Spinal cord (tissue), 10 donors: ENCODE data around the gene GRAMD2B. TPM values are rescaled to one million over a fixed set of nuclear protein-coding genes. Genes with fewer than 3 reads are reported as not detected.
"Not testable (repeated sequence)": the region's sequence is repeated elsewhere in the genome, so short reads cannot be mapped to it uniquely, and the experiment has no call there.

Experiments used
- DNase-seq, 6 donors: peaks; one replicate each; pipeline versions ENCODE4 v3.0.0 to v3.0.0-alpha.2; 2013 to 2015; ENCODE audit warnings: low spot score in 6 of 6, low read depth in 4 of 6
- H3K27ac ChIP-seq: one replicate; pipeline ENCODE4 v1.5.1; 2013; ENCODE audit warnings: low read depth, low read length, control low read depth
- H3K27me3 ChIP-seq: one replicate; pipeline ENCODE4 v1.6.1; 2013; ENCODE audit warnings: low read length; ENCODE audit not compliant: control insufficient read depth, insufficient read depth
- H3K36me3 ChIP-seq: one replicate; pipeline ENCODE4 v1.6.1; 2013; ENCODE audit warnings: low read length; ENCODE audit not compliant: control insufficient read depth, insufficient read depth
- H3K4me1 ChIP-seq: one replicate; pipeline ENCODE4 v1.6.1; 2013; ENCODE audit warnings: low read length; ENCODE audit not compliant: control insufficient read depth, insufficient read depth
- H3K4me3 ChIP-seq: one replicate; pipeline ENCODE4 v1.5.1; 2013; ENCODE audit warnings: low read depth, low read length, control low read depth
- H3K9me3 ChIP-seq: one replicate; pipeline ENCODE4 v1.6.1; 2013; ENCODE audit warnings: low read length; ENCODE audit not compliant: control insufficient read depth, insufficient read depth
- whole genome bisulfite sequencing: methylation state at CpG from one replicate; pipeline ENCODE4 v1.1.5; 2013; ENCODE audit warnings: missing lambda C conversion rate; ENCODE audit not compliant: insufficient coverage; 5-methylcytosine and 5-hydroxymethylcytosine counted together
- polyA plus RNA-seq, 2 donors: library from polyadenylated mRNA; unstranded; fragments of 120-200 nt; gene quantifications; one replicate each; pipeline ENCODE4 v1.2.1, GENCODE V29; 2013; ENCODE audit not compliant: insufficient read length in 2 of 2
- total RNA-seq, 2 donors: library from RNA; depleted of rRNA in 1 of 2; stranded (reverse); fragments of 120-200 nt in 1 of 2; fragments of >200 nt in 1 of 2; gene quantifications; one replicate each; pipeline versions ENCODE4 v1.2.3 to v1.2.4, GENCODE V29; 2013 to 2014
- donor health status: healthy.

Gene GRAMD2B
- total and polyA plus RNA-seq, 4 donors = 39.6 to 65.2 (median 50.4) TPM

DNA sequence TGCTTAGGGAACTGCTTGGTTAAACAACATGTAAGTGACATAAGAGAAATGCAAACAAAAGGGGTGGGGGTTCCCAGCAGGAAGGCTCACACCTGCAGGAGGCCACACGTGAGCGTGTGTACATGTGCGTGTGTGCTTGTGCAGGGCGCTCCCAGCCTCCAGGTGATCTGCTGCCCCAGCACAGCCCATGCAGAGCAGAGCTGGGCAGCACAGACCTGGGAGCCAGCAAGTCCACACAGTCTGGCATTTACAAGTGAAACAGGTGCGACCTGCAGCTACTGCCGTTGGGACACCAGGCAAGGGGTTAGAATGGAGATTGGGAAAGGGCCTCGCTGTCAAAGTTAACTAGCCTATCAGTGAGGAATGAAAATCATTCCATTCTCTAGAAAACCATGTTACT, 41.8 kb downstream of the GRAMD2B start:
- H3K4me3 ChIP-seq = no peak overlapping the region
- H3K27me3 ChIP-seq = no peaks in the 10 kb centered on the region
- H3K4me1 ChIP-seq = peaks cover 3% of the 10 kb centered on the region
- H3K27ac ChIP-seq = no peak overlapping the region
- WGBS = 80% methylated on average over 6 of the region's 7 CpGs
- H3K36me3 ChIP-seq = peaks cover 12% of the 10 kb centered on the region
- DNase-seq = no peak
- H3K9me3 ChIP-seq = no peaks in the 10 kb centered on the region

- Histone ChIP-seq H3K9me3 (no peaks in the 10 kb centered on the region), H3K4me3 (no peak overlapping the region), H3K36me3 (peaks cover 14% of the 10 kb centered on the region), H3K4me1 (no peaks in the 10 kb centered on the region), H3K27me3 (no peaks in the 10 kb centered on the region), H3K27ac (no peak overlapping the region)
- no peak for DNase-seq
- 90% methylated on average over 2 of the region's 3 CpGs for WGBS
Measured at GRCh38 chr5:126468091-126468490, 44.9 kb downstream of the GRAMD2B start.

GRCh38 chr5:126469536-126470316, 46.5 kb downstream of the GRAMD2B start:
- 90% methylated on average over 2 of the region's 6 CpGs for WGBS
- Histone ChIP-seq H3K27ac (no peak overlapping the region), H3K36me3 (peaks cover 14% of the 10 kb centered on the region), H3K27me3 (no peaks in the 10 kb centered on the region), H3K4me3 (no peak overlapping the region), H3K9me3 (no peaks in the 10 kb centered on the region), H3K4me1 (no peaks in the 10 kb centered on the region)
- DNase-seq = no peak

- WGBS = 97% methylated on average over 6 of the region's 6 CpGs
- H3K27me3 ChIP-seq, H3K4me3 ChIP-seq, DNase-seq, H3K27ac ChIP-seq, H3K4me1 ChIP-seq, H3K9me3 ChIP-seq: not testable (repeated sequence)
- peaks cover 12% of the 10 kb centered on the region for H3K36me3 ChIP-seq
Measured at GRCh38 chr5:126470529-126470928, 47.3 kb downstream of the GRAMD2B start.

DNA sequence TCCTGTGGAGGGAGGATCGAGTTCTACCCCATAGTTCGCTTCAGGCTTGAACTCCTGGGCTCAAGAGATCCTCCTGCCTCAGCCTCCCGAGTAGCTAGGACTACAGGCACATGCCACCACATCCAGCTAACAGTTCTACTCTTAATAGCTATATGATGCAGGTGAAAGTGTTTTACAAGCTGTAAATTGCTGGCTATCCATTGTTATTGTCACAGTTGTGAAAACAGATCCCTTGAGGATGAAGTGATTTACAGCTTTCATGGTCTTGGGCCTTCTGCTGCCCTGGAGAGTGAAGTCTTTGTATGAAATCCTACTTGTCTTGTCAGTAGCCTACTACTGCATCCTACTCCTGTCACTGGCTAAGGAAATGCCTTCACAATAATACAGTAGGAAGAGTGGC, 48.0 kb downstream of the GRAMD2B start:
- no CpG with 5 or more reads among the region's 3 CpGs for WGBS
- Histone ChIP-seq H3K4me1 (no peaks in the 10 kb centered on the region), H3K9me3 (no peaks in the 10 kb centered on the region), H3K4me3 (no peak overlapping the region), H3K36me3 (peaks cover 8% of the 10 kb centered on the region), H3K27ac (no peak overlapping the region), H3K27me3 (no peaks in the 10 kb centered on the region)
- DNase-seq = no peak

GRCh38 chr5:126471875-126472537, 48.8 kb downstream of the GRAMD2B start:
- H3K9me3 ChIP-seq = no peaks in the 10 kb centered on the region
- peaks cover 2% of the 10 kb centered on the region for H3K36me3 ChIP-seq
- no peaks in the 10 kb centered on the region for H3K4me1 ChIP-seq
- H3K4me3 ChIP-seq = no peak overlapping the region
- DNase-seq = no peak
- no peaks in the 10 kb centered on the region for H3K27me3 ChIP-seq
- no CpG with 5 or more reads among the region's 3 CpGs for WGBS
- H3K27ac ChIP-seq = no peak overlapping the region

DNA sequence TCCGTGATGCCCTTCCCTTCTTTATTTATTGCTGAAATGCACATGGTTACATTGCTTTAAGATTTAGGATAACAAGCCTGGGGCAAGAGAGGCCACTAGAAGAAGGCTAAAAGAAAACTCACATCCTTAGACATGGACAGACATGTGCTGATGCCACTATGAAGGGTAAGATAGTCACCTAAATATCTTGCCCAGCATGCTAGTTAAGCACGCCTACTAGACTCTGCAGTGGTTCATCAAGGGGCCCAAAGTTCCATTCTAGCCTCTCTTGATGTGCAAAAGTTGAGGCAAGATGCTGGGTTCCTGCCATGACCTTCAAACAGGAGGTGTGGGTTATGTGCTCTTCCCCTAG, 49.3 kb downstream of the GRAMD2B start:
- Histone ChIP-seq H3K9me3 (no peaks in the 10 kb centered on the region), H3K4me1 (peaks cover under 1% of the 10 kb centered on the region), H3K27ac (no peak overlapping the region), H3K4me3 (no peak overlapping the region), H3K27me3 (no peaks in the 10 kb centered on the region), H3K36me3 (peaks cover 2% of the 10 kb centered on the region)
- DNase-seq = no peak
- 100% methylated on average over 1 of the region's 2 CpGs for WGBS

- Histone ChIP-seq H3K36me3 (peaks cover 8% of the 10 kb centered on the region), H3K27me3 (no peaks in the 10 kb centered on the region), H3K4me1 (peaks cover 13% of the 10 kb centered on the region), H3K9me3 (no peaks in the 10 kb centered on the region), H3K4me3 (no peak overlapping the region), H3K27ac (peak overlapping the region; percentile 70)
- 40% methylated on average over 2 of the region's 5 CpGs for WGBS
- DNase-seq = peak in 3 of 6 donors; percentile 53 to 79 (median 66)
Measured at GRCh38 chr5:126477294-126478117, 54.3 kb downstream of the GRAMD2B start.

DNA sequence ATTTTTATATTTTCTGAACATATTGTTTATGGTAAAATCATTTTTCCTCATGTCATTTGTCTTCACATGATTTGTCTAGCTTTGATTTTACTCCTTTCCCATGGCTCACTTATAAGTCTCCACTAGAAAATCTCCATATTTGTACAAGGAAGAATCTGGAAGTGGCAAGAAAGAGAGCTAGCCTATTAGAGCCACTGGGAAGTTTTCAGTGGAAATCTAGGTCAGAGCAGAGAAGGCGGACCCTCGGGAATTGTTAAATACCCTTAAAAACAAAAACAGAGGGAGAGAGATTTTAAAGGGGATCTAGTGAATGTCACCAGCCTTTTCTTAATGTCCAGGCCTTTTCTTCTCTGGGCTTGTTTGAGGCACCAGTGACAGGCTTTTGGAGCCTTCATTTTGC, 56.6 kb downstream of the GRAMD2B start:
- no peak for DNase-seq
- Histone ChIP-seq H3K27me3 (no peaks in the 10 kb centered on the region), H3K9me3 (no peaks in the 10 kb centered on the region), H3K4me1 (peaks cover 17% of the 10 kb centered on the region), H3K36me3 (peaks cover 6% of the 10 kb centered on the region), H3K4me3 (no peak overlapping the region), H3K27ac (peak overlapping the region; percentile 29)
- WGBS = no CpG with 5 or more reads among the region's 2 CpGs
